ENCODE results near the gene ZNF668. TPM values are rescaled to one million over a fixed set of nuclear protein-coding genes. Genes with fewer than 3 reads are reported as not detected.
"Not testable (repeated sequence)": the region's sequence is repeated elsewhere in the genome, so short reads cannot be mapped to it uniquely, and the experiment has no call there.

The ZNF668 gene
- total RNA-seq, 1 donor from 2014 or later, result 5.9 TPM

DNA sequence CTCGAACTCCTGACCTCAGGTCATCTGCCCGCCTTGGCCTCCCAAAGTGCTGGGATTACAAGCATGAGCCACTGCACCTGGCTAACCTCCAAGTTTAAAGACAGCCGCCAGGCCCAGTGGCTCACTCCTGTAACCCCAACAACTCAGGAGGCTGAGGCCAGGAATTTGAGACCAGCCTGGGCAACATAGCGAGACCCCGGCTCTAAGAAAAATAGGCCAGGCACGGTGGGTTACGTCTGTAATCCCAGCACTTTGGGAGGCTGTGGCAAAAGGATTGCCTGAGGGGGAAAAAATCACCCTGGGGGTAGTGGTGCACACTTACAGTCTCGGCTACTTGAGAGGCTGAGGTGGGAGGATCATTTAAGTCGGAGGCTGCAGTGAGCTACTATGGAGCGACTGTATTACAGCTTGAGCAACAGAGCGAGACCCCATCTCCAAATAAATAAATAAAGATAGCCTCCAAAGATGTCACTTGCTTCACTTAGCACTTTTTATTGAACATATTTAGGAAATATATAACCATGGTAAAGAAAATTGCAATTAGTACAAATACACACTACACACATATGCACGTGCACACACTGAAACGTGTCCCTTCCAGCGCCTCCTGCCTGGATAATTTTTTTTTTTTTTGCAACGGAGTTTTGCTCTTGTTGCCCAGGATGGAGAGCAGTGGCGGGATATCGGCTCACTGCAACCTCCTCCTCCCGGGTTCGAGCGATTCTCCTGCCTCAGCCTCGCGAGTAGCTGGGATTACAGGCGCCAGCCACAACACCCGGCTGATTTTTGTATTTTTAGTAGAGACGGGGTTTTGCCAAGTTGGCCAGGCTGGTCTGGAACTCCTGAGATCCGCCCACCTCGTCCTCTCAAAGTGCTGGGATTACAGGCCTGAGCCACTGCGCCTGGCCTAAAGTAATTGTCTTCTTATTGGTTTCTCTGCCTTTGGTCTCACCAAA is 32.7 kb upstream of the ZNF668 start:
- DNase-seq (ENCODE audit: low spot score), result no peak
- intact Hi-C loops (cut with DNase I), result no loop called here

- intact Hi-C loops (cut with DNase I), result no loop called here
- DNase-seq (ENCODE audit: low spot score), result peak; percentile 95
Measured at GRCh38 chr16:31105677-31106213, 31.7 kb upstream of the ZNF668 start.

- DNase-seq (ENCODE audit: low spot score); intact Hi-C loops (cut with DNase I): not testable (repeated sequence)
Measured at GRCh38 chr16:31100876-31101641, 27.0 kb upstream of the ZNF668 start.

GRCh38 chr16:31099860-31100638 is 26.0 kb upstream of the ZNF668 start:
- intact Hi-C loops (cut with DNase I), result no loop called here

GRCh38 chr16:31094424-31095120 is 20.5 kb upstream of the ZNF668 start, which contains the start of gene VKORC1:
Gene VKORC1, minus strand, starts transcription at chr16:31094797. Its CDS starts 68 bp downstream, at chr16:31094729.
- DNase-seq (ENCODE audit: low spot score), result peak; percentile 98
- intact Hi-C loops (cut with DNase I), result loop anchor here (2.0 kb wide), 1 partner anchor 20 kb away; the partner anchor contains the start of genes ZNF646 and ZNF668

More at GRCh38 chr16:31099860-31100638, 26.0 kb upstream of the ZNF668 start:
- DNase-seq (ENCODE audit: low spot score), result no peak

DNA sequence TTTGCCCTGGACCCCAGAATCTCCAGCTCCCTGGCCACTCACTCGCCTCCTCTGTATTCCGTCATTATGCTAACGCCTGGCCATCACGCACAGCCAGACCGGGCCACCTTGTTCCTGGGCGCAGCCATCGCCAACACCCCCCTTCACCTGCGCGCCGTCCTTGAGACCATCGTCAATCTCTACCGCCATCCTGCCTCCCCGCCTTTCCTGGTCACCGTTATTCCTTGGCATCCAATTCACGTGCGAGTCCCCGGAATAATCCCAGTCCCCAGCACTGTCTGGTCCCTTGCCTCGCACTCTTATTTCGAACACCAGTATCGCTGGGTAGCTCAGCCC is 20.0 kb upstream of the ZNF668 start:
- intact Hi-C loops (cut with DNase I), result loop anchor here (2.0 kb wide), 1 partner anchor 19 kb away; the partner anchor contains the start of genes ZNF646 and ZNF668
- DNase-seq (ENCODE audit: low spot score), result no peak

GRCh38 chr16:31093132-31093703 is 19.2 kb upstream of the ZNF668 start:
- intact Hi-C loops (cut with DNase I), result no loop called here
- DNase-seq (ENCODE audit: low spot score), result no peak

GRCh38 chr16:31092330-31092729 is 18.3 kb upstream of the ZNF668 start:
- DNase-seq (ENCODE audit: low spot score), result no peak
- intact Hi-C loops (cut with DNase I), result no loop called here

- intact Hi-C loops (cut with DNase I), result no loop called here
- DNase-seq (ENCODE audit: low spot score), result no peak
Measured at GRCh38 chr16:31090540-31090939, 16.5 kb upstream of the ZNF668 start.

- intact Hi-C loops (cut with DNase I), result no loop called here
- no peak for DNase-seq (ENCODE audit: low spot score)
Measured at GRCh38 chr16:31089199-31089598, 15.2 kb upstream of the ZNF668 start.

DNA sequence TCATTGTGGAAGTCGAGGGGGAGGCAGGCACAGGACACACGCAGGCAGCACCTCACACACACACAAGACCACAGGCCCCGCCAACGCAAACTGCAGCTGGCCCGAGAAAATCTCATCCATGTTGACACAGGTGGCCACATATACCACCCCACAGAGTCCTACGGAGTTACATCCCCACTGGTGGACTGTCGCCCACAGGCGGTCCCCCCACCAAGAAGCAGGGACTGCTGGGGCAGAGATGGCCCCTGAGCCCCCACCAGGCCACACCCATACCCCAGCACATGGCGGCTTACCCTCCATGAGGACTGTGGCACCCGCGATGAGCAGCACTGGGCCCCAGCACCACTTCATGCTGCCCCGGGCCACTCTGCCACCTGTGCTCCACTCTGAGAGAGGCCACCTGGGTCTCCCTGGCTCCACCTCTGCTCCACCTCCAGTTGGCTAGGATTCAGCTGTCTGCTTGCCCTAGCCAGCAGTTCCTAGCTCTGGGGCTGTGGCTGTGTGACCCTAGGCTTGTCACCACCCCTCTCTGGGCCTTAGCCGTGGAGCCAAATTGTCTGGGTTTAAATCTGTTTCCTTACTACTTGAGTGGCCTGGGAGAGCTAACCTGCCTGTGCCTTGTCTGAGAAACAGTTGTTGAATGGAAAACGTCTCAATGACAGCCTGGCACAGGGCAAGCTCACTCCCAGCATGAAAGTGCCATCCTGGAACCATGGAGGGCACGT is 14.6 kb upstream of the ZNF668 start, which contains the start of gene PRSS53:
Gene PRSS53 (minus strand): TSS at position 485 of the 725 bp plus-strand sequence. CDS start 134 bp downstream, at position 351.
- intact Hi-C loops (cut with DNase I), result no loop called here

GRCh38 chr16:31087971-31088370 is 13.9 kb upstream of the ZNF668 start:
- no peak for DNase-seq (ENCODE audit: low spot score)

More for the DNA sequence above, 14.6 kb upstream of the ZNF668 start, which contains the start of gene PRSS53:
- DNase-seq (ENCODE audit: low spot score), result no peak

GRCh38 chr16:31087481-31087880 is 13.4 kb upstream of the ZNF668 start:
- DNase-seq (ENCODE audit: low spot score), result no peak
- intact Hi-C loops (cut with DNase I), result no loop called here

More at GRCh38 chr16:31087971-31088370, 13.9 kb upstream of the ZNF668 start:
- intact Hi-C loops (cut with DNase I), result no loop called here

DNA sequence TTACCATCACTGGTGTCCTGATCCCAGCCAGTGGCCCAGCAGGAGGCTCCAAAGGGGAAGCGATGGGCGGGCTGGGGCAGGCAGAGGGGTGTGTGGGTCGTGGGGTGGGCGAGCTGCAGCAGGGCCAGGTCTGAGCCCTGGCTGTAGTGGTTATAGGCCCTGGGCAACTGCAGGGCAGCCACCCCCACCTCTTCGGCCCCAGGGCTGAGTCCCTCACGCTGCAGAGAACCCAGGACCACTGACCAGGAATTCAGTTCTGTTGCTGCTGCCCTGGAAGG is 12.5 kb upstream of the ZNF668 start:
- DNase-seq (ENCODE audit: low spot score), result no peak

DNA sequence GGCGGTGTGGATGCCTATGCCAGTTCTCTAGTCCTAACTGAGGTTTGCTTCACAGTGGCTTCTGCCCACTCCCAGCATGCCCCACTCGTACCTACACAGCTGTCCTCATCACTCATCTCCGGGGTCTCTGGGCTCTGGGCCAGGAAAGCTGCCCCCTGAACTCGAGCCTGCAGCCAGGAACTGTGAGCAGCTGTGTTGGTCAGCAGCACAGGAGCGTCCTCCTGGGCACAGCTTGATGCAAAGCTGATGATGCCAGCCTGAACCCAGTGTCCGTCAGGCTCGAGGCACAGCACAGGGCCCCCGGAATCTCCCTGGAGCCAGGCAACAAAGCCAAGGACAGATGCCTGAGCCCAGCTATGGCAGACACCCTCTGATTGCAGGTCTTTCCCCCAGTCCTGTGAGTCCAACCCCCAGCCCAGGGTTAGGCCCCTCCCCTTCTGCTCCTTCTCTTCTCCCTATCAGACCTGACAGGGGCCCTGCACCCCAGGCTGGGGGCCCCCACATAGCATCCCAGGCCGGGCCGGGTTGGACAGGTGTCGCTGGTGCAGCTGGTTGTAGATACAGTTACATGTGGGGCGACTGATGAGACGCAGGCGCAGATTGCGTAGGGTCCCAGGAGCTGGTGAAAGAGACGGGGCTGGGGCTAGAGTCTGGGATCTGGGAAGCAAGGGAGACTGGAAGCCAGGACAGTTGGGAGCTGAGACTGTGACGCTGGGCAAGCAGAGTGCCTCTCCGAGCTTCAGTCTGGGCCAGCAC is 12.0 kb upstream of the ZNF668 start:
- intact Hi-C loops (cut with DNase I), result no loop called here
- no peak for DNase-seq (ENCODE audit: low spot score)

More for the DNA sequence above, 12.5 kb upstream of the ZNF668 start:
- intact Hi-C loops (cut with DNase I), result no loop called here

GRCh38 chr16:31085411-31085810 is 11.4 kb upstream of the ZNF668 start:
- DNase-seq (ENCODE audit: low spot score), result no peak
- intact Hi-C loops (cut with DNase I), result no loop called here

Measured in cardiac septum (tissue), 1 donor.